Right lobe of liver (tissue), 6 donors: ENCODE results near the gene UFC1. TPM values are rescaled to one million over a fixed set of nuclear protein-coding genes. Genes with fewer than 3 reads are reported as not detected.
A peak's percentile ranks its signal among the peaks of the same experiment; 100 is the strongest.

Source experiments
- ATAC-seq, 4 donors: fragments of 200-7000 bp; cut with Tn5 transposase; one replicate each; pipeline ENCODE4 v1.9.1; 2020; ENCODE audit warnings: mild to moderate bottlenecking in 4 of 4, moderate library complexity in 4 of 4
- DNase-seq, 3 donors: peaks; one replicate each; pipeline ENCODE4 v3.0.0-alpha.2; 2020
- H3K27ac ChIP-seq, 3 donors: fragments of 200-600 bp; one replicate each; pipeline ENCODE4 v1.8.0; 2022
- H3K27me3 ChIP-seq, 2 donors: fragments of 200-600 bp; one replicate each; pipeline ENCODE4 v1.8.0; 2022
- H3K36me3 ChIP-seq, 4 donors: fragments of 200-600 bp; sonication (generic) in 1 of 4; one replicate each; pipeline versions ENCODE4 v1.5.1 to v1.8.0; 2017 to 2022; ENCODE audit warnings: control low read depth in 1 of 4
- H3K4me1 ChIP-seq, 4 donors: fragments of 200-600 bp; sonication (generic) in 1 of 4; one replicate each; pipeline versions ENCODE4 v1.5.1 to v1.8.0; 2017 to 2022; ENCODE audit warnings: control low read depth in 1 of 4
- H3K4me3 ChIP-seq, 3 donors: fragments of 200-600 bp; one replicate each; pipeline ENCODE4 v1.8.0; 2022
- H3K9me3 ChIP-seq, 4 donors: fragments of 200-600 bp; sonication (generic) in 1 of 4; one replicate each; pipeline versions ENCODE4 v1.5.1 to v1.8.0; 2017 to 2022; ENCODE audit warnings: control low read depth in 1 of 4
- CTCF ChIP-seq, 4 donors: fragments of 200-600 bp in 3 of 4; fragments of 450-650 bp in 1 of 4; IDR thresholded peaks; one replicate each; pipeline versions ENCODE4 v1.5.1 to v1.8.0; 2016 to 2022; ENCODE audit warnings: antibody characterized with exemption in 4 of 4, mild to moderate bottlenecking in 2 of 4
- POLR2A ChIP-seq: fragments of 450-650 bp; IDR thresholded peaks from one replicate; pipeline ENCODE4 v1.6.1; 2017; ENCODE audit warnings: antibody characterized with exemption, mild to moderate bottlenecking
- WGBS: methylation state at CpG from one replicate; pipeline ENCODE4 v1.1.6; 2018; ENCODE audit warnings: low coverage, low lambda C conversion rate; ENCODE audit not compliant: insufficient coverage; ENCODE audit errors: missing lambda C conversion rate; 5-methylcytosine and 5-hydroxymethylcytosine counted together
- intact Hi-C, 2 donors: fragments of 100-400 bp; cut with DNase I; formaldehyde crosslinking; loops; one replicate each; pipeline versions ENCODE4 v1.11.2 to v1.14.1; 2022
- long read RNA-seq: library from polyadenylated mRNA; unstranded; transcript quantifications from one replicate; pipeline ENCODE4 v2.0.0, GENCODE V29; 2019
- total RNA-seq, 6 experiments: library from RNA; depleted of rRNA in 2 of 6; stranded (reverse); fragments of >200 nt in 2 of 6; fragmentation: NEBNext Ultra II Directional in 3 of 6; extraction: Animal tissue kit (Norgen Biotek cat#: 25700) in 3 of 6; gene quantifications; one replicate each; pipeline versions ENCODE4 v1.1.0 to v1.2.4, GENCODE V29; 2016 to 2023
- donor health status: DM: no; HTN: yes; CAD: no.
- donor health status: DM: no; HTN: no; CAD: no.
- donor health status: DM: no; HTN: no; CAD: no.
- donor health status: DM: no; HTN: yes; CAD: no.
- donor health status: DM: no; HTN: yes; CAD: no.

The UFC1 gene
- total RNA-seq: 10 to 100 TPM; 24.6 to 37.7 (median 35.3) TPM
- long read RNA-seq, transcript UFC1-201 (6 exons, 1,114 nt): major isoform, 19 of 20 reads
- long read RNA-seq, partial matches to known transcripts: 0 of 20 reads
- long read RNA-seq, other reads (novel, unspliced or antisense): 1 of 20 reads

DNA sequence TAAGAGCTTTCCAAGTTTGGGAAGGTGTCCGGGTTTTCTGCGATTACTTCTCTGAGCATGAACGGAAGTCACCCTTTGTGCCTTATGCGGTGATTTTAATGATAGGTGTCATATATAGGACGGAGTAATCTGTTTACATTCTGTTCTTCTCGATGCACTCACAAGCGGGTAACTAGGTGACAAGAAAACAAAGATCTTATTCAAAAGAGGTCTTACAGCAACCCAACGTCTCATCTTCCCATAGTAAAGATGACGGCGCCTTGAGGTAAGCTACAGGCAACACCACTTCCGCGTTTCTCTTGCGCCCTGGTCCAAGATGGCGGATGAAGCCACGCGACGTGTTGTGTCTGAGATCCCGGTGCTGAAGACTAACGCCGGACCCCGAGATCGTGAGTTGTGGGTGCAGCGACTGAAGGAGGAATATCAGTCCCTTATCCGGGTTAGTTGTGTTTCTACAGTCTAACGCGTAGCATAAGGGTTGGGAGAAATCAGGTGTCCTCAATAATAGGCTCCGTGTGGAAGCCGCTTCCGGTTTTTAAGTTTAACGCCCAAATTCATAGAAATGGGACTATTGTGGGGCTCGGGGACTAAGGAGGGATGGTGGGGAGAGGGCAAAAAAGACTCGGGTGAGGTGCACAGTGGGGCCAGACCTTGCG, at the start of gene UFC1:
TSS of gene UFC1 (plus strand) at position 297 of the 656 bp plus-strand sequence. CDS start at position 317, 20 bp downstream.
- Histone ChIP-seq H3K4me3 (peak within 1 kb of the TSS; percentile 58 to 76 (median 65)), H3K9me3 (no peaks in the 10 kb centered on the region), H3K4me1 (no peaks in the 10 kb centered on the region), H3K36me3 (peaks cover 0 to 5% (median 0%) of the 10 kb centered on the region in 4 donors), H3K27me3 (no peaks in the 10 kb centered on the region), H3K27ac (peak within 1 kb of the TSS; percentile 78 to 96 (median 94))
- TF ChIP-seq POLR2A: peak; percentile 61
- no peak for TF ChIP-seq CTCF (IDR thresholded peaks at IDR 0.05)
- intact Hi-C loops: no loop called here
- peak; percentile 69 to 84 (median 80) for DNase-seq
- WGBS: under 1% methylated on average over 32 of the region's 33 CpGs
- ATAC-seq: peak; percentile 93 to 95 (median 93)

GRCh38 chr1:161106431-161106830, 47.3 kb upstream of the UFC1 start:
- H3K4me3 ChIP-seq: no peak overlapping the region

GRCh38 chr1:161111117-161111516, 42.7 kb upstream of the UFC1 start:
- H3K27me3 ChIP-seq: no peaks in the 10 kb centered on the region
- no peak for DNase-seq
- no peaks in the 10 kb centered on the region for H3K9me3 ChIP-seq
- TF ChIP-seq CTCF (IDR thresholded peaks at IDR 0.05) (no peak), POLR2A (no peak)
- H3K4me1 ChIP-seq: peaks cover 0 to 24% (median 6%) of the 10 kb centered on the region in 4 donors
- no peak for ATAC-seq
- no peak overlapping the region for H3K27ac ChIP-seq
- no peaks in the 10 kb centered on the region for H3K36me3 ChIP-seq
- WGBS: no CpG with 5 or more reads among the region's 3 CpGs
- intact Hi-C loops: no loop called here
- no peak overlapping the region for H3K4me3 ChIP-seq

More at GRCh38 chr1:161106431-161106830, 47.3 kb upstream of the UFC1 start:
- DNase-seq (no peak), ATAC-seq (no peak)
- TF ChIP-seq CTCF (IDR thresholded peaks at IDR 0.05) (no peak), POLR2A (no peak)
- Histone ChIP-seq H3K9me3 (no peaks in the 10 kb centered on the region), H3K4me1 (no peaks in the 10 kb centered on the region), H3K36me3 (peaks cover 0 to 10% (median 7%) of the 10 kb centered on the region in 4 donors), H3K27me3 (no peaks in the 10 kb centered on the region), H3K27ac (no peak overlapping the region)
- intact Hi-C loops: no loop called here
- 100% methylated on average over 1 of the region's 1 CpG for WGBS

GRCh38 chr1:161111527-161111926, 42.3 kb upstream of the UFC1 start:
- TF ChIP-seq POLR2A (no peak), CTCF (IDR thresholded peaks at IDR 0.05) (no peak)
- no peak for ATAC-seq

More at GRCh38 chr1:161111527-161111926, 42.3 kb upstream of the UFC1 start:
- H3K36me3 ChIP-seq: no peaks in the 10 kb centered on the region
- WGBS: 79% methylated on average over 2 of the region's 2 CpGs
- H3K4me1 ChIP-seq: peaks cover 0 to 27% (median 8%) of the 10 kb centered on the region in 4 donors
- no peak overlapping the region for H3K27ac ChIP-seq
- no peaks in the 10 kb centered on the region for H3K27me3 ChIP-seq
- H3K9me3 ChIP-seq: no peaks in the 10 kb centered on the region
- DNase-seq: no peak
- H3K4me3 ChIP-seq: no peak overlapping the region
- intact Hi-C loops: no loop called here
